GM12872 (cell line): ENCODE results near the gene ZDHHC12.

Experiments
- CTCF ChIP-seq: IDR thresholded peaks from 3 replicates; pipeline ENCODE4 v1.5.1; 2011; ENCODE audit warnings: low read depth, mild to moderate bottlenecking, low read length, moderate library complexity; ENCODE audit not compliant: insufficient read depth

The ZDHHC12 gene

GRCh38 chr9:128689820-128690683 lies 33.9 kb downstream of the ZDHHC12 start:
- TF ChIP-seq CTCF, result no peak

- no peak for TF ChIP-seq CTCF
These were observed 34.6 kb downstream of the ZDHHC12 start for GRCh38 chr9:128689293-128689774.

GRCh38 chr9:128688501-128689292 lies 35.2 kb downstream of the ZDHHC12 start, which contains the start of gene SET:
TSS of gene SET (plus strand) at chr9:128689222. CDS start at chr9:128689583, 361 bp downstream.
- TF ChIP-seq CTCF, result no peak

GRCh38 chr9:128687453-128687852 lies 36.5 kb downstream of the ZDHHC12 start:
- no peak for TF ChIP-seq CTCF

- no peak for TF ChIP-seq CTCF
These were observed 38.1 kb downstream of the ZDHHC12 start for GRCh38 chr9:128685636-128686489.

- TF ChIP-seq CTCF, result no peak
These were observed 39.4 kb downstream of the ZDHHC12 start for GRCh38 chr9:128684325-128685199.
